Epithelial cell of prostate (primary cell): ENCODE measurements around the gene PPP1R12B.
"Not testable (repeated sequence)": the region's sequence is repeated elsewhere in the genome, so short reads cannot be mapped to it uniquely, and the experiment has no call there.

Experiments
- DNase-seq: peaks from one replicate; pipeline ENCODE4 v3.0.0-alpha.2; 2011; ENCODE audit warnings: low read depth, low spot score
- H3K27ac ChIP-seq: fragments of 450-650 bp; 2 replicates; pipeline ENCODE4 v1.5.1; 2017; ENCODE audit warnings: mild to moderate bottlenecking

PPP1R12B gene

GRCh38 chr1:202473266-202474045, 125.0 kb downstream of the PPP1R12B start:
- H3K27ac ChIP-seq, DNase-seq: not testable (repeated sequence)

GRCh38 chr1:202479661-202480060, 131.2 kb downstream of the PPP1R12B start:
- H3K27ac ChIP-seq = not testable (repeated sequence)

GRCh38 chr1:202480640-202481039, 132.1 kb downstream of the PPP1R12B start:
- H3K27ac ChIP-seq, DNase-seq: not testable (repeated sequence)

More at GRCh38 chr1:202479661-202480060, 131.2 kb downstream of the PPP1R12B start:
- not testable (repeated sequence) for DNase-seq

GRCh38 chr1:202483362-202483761, 134.9 kb downstream of the PPP1R12B start:
- H3K27ac ChIP-seq = peak overlapping the region; percentile 43
- DNase-seq = peak; percentile 50

GRCh38 chr1:202484032-202484431, 135.5 kb downstream of the PPP1R12B start:
- not testable (repeated sequence) for DNase-seq
- peak overlapping the region; percentile 43 for H3K27ac ChIP-seq

GRCh38 chr1:202484820-202485219, 136.3 kb downstream of the PPP1R12B start:
- H3K27ac ChIP-seq, DNase-seq: not testable (repeated sequence)

- DNase-seq, H3K27ac ChIP-seq: not testable (repeated sequence)
These were observed 139.7 kb downstream of the PPP1R12B start for GRCh38 chr1:202488178-202488649.

- DNase-seq, H3K27ac ChIP-seq: not testable (repeated sequence)
These were observed 140.6 kb downstream of the PPP1R12B start for GRCh38 chr1:202489101-202489500.

- not testable (repeated sequence) for DNase-seq, H3K27ac ChIP-seq
These were observed 144.6 kb downstream of the PPP1R12B start for GRCh38 chr1:202493112-202493511.

GRCh38 chr1:202498542-202498941, 150.0 kb downstream of the PPP1R12B start:
- H3K27ac ChIP-seq = no peak overlapping the region
- no peak for DNase-seq

- not testable (repeated sequence) for DNase-seq, H3K27ac ChIP-seq
These were observed 151.5 kb downstream of the PPP1R12B start for GRCh38 chr1:202499997-202500396.

GRCh38 chr1:202501281-202501680, 152.8 kb downstream of the PPP1R12B start:
- DNase-seq = no peak
- no peak overlapping the region for H3K27ac ChIP-seq

- no peak overlapping the region for H3K27ac ChIP-seq
- DNase-seq = no peak
These were observed 156.9 kb downstream of the PPP1R12B start for GRCh38 chr1:202505356-202505755.

- DNase-seq, H3K27ac ChIP-seq: not testable (repeated sequence)
These were observed 157.5 kb downstream of the PPP1R12B start for GRCh38 chr1:202505880-202506575.

- not testable (repeated sequence) for H3K27ac ChIP-seq, DNase-seq
These were observed 160.4 kb downstream of the PPP1R12B start for GRCh38 chr1:202508863-202509262.

GRCh38 chr1:202513875-202514274, 165.4 kb downstream of the PPP1R12B start:
- not testable (repeated sequence) for DNase-seq, H3K27ac ChIP-seq

- no peak for DNase-seq
These were observed 168.0 kb downstream of the PPP1R12B start for GRCh38 chr1:202516434-202516877.

GRCh38 chr1:202517146-202517545, 168.6 kb downstream of the PPP1R12B start:
- not testable (repeated sequence) for DNase-seq, H3K27ac ChIP-seq

More at GRCh38 chr1:202516434-202516877, 168.0 kb downstream of the PPP1R12B start:
- H3K27ac ChIP-seq = no peak overlapping the region

GRCh38 chr1:202518180-202518579, 169.7 kb downstream of the PPP1R12B start:
- DNase-seq = not testable (repeated sequence)

GRCh38 chr1:202518905-202519304, 170.4 kb downstream of the PPP1R12B start:
- not testable (repeated sequence) for H3K27ac ChIP-seq, DNase-seq

More at GRCh38 chr1:202518180-202518579, 169.7 kb downstream of the PPP1R12B start:
- not testable (repeated sequence) for H3K27ac ChIP-seq
